CD14-positive monocyte (primary cell): ENCODE measurements around the gene TSPAN3. TPM values are rescaled to one million over a fixed set of nuclear protein-coding genes. Genes with fewer than 3 reads are reported as not detected.

Experiments
- DNase-seq, 3 donors: peaks; one replicate each; pipeline ENCODE4 v3.0.0-alpha.2; 2011 to 2022
- H2AFZ ChIP-seq: 2 replicates; pipeline ENCODE4 v1.6.0; 2012; ENCODE audit warnings: mild to moderate bottlenecking, low read depth, low read length, inconsistent platforms; ENCODE audit not compliant: insufficient read depth, poor library complexity, severe bottlenecking
- H3K27ac ChIP-seq, 2 donors: 1 replicate in 1 of 2; 2 replicates in 1 of 2; pipeline ENCODE4 v1.5.1; 2012 to 2013; ENCODE audit warnings: low read length in 2 of 2, control low read depth in 1 of 2, inconsistent platforms in 1 of 2, low read depth in 1 of 2, mild to moderate bottlenecking in 1 of 2
- H3K27me3 ChIP-seq, 2 donors: one replicate each; pipeline versions ENCODE4 v1.6.0 to v1.6.1; 2011 to 2013; ENCODE audit warnings: low read length in 2 of 2; ENCODE audit not compliant: control insufficient read depth in 2 of 2, insufficient read depth in 2 of 2
- H3K36me3 ChIP-seq, 2 donors: replicated peaks in 1 of 2; 1 replicate in 1 of 2; 2 replicates in 1 of 2; pipeline versions ENCODE4 v1.5.1 to v1.6.1; 2012 to 2013; ENCODE audit warnings: low read length in 2 of 2, control low read depth in 1 of 2, inconsistent platforms in 1 of 2, mild to moderate bottlenecking in 1 of 2; ENCODE audit not compliant: insufficient read depth in 2 of 2, control insufficient read depth in 1 of 2
- H3K4me1 ChIP-seq, 2 donors: 1 replicate in 1 of 2; 2 replicates in 1 of 2; pipeline versions ENCODE4 v1.5.1 to v1.6.1; 2012 to 2013; ENCODE audit warnings: low read length in 2 of 2, control low read depth in 1 of 2, inconsistent platforms in 1 of 2, mild to moderate bottlenecking in 1 of 2, moderate library complexity in 1 of 2; ENCODE audit not compliant: insufficient read depth in 2 of 2, control insufficient read depth in 1 of 2
- H3K4me2 ChIP-seq: replicated peaks from 2 replicates; pipeline ENCODE3; 2012; ENCODE audit warnings: low read length, moderate library complexity, mild to moderate bottlenecking; ENCODE audit not compliant: poor library complexity, severe bottlenecking; ENCODE audit errors: extremely low read depth
- H3K4me3 ChIP-seq, 3 experiments: fragments of 200-600 bp in 1 of 3; sonication (generic) in 1 of 3; replicated peaks in 1 of 3; 1 replicate in 2 of 3; 2 replicates in 1 of 3; pipeline ENCODE4 v1.5.1; 2011 to 2013; ENCODE audit warnings: low read length in 3 of 3, mild to moderate bottlenecking in 3 of 3, control low read depth in 2 of 3, low read depth in 2 of 3, inconsistent platforms in 1 of 3, moderate library complexity in 1 of 3
- H3K79me2 ChIP-seq: 2 replicates; pipeline ENCODE4 v1.6.0; 2012; ENCODE audit warnings: mild to moderate bottlenecking, control low read depth, inconsistent platforms, low read length, moderate library complexity; ENCODE audit not compliant: insufficient read depth
- H3K9ac ChIP-seq: 2 replicates; pipeline ENCODE4 v1.6.0; 2017; ENCODE audit warnings: low read length, mild to moderate bottlenecking; ENCODE audit not compliant: insufficient read depth, poor library complexity, severe bottlenecking
- H3K9me3 ChIP-seq, 2 donors: replicated peaks in 1 of 2; 1 replicate in 1 of 2; 2 replicates in 1 of 2; pipeline versions ENCODE4 v1.5.1 to v1.6.1; 2012 to 2013; ENCODE audit warnings: low read length in 2 of 2, control low read depth in 1 of 2; ENCODE audit not compliant: control insufficient read depth in 1 of 2, insufficient read depth in 1 of 2
- H4K20me1 ChIP-seq: 2 replicates; pipeline ENCODE4 v1.6.0; 2012; ENCODE audit warnings: mild to moderate bottlenecking, low read length, control low read depth, moderate library complexity; ENCODE audit not compliant: insufficient read depth
- H3K27ac Mint-ChIP-seq, 7 donors: one replicate each; pipeline ENCODE4 v1.8.0; 2020; ENCODE audit warnings: mild to moderate bottlenecking in 7 of 7, mixed read lengths in 7 of 7, moderate library complexity in 6 of 7, inconsistent platforms in 2 of 7
- H3K27me3 Mint-ChIP-seq, 3 donors: one replicate each; pipeline ENCODE4 v1.8.0; 2021 to 2022; ENCODE audit warnings: low read depth in 3 of 3, mild to moderate bottlenecking in 3 of 3, mixed read lengths in 3 of 3, moderate library complexity in 3 of 3, inconsistent platforms in 1 of 3
- H3K36me3 Mint-ChIP-seq, 2 donors: one replicate each; pipeline ENCODE4 v1.8.0; 2020; ENCODE audit warnings: mixed read lengths in 2 of 2, inconsistent platforms in 1 of 2, mild to moderate bottlenecking in 1 of 2
- H3K4me1 Mint-ChIP-seq: one replicate; pipeline ENCODE4 v1.8.0; 2020; ENCODE audit warnings: mild to moderate bottlenecking, mixed read lengths
- H3K4me3 Mint-ChIP-seq, 2 donors: one replicate each; pipeline ENCODE4 v1.8.0; 2020; ENCODE audit warnings: mild to moderate bottlenecking in 2 of 2, mixed read lengths in 2 of 2, moderate library complexity in 1 of 2
- H3K9me3 Mint-ChIP-seq, 7 donors: one replicate each; pipeline ENCODE4 v1.8.0; 2020 to 2022; ENCODE audit warnings: mixed read lengths in 7 of 7, mild to moderate bottlenecking in 6 of 7, moderate library complexity in 6 of 7, inconsistent platforms in 2 of 7
- CTCF ChIP-seq: fragments of 200-600 bp; IDR thresholded peaks from one replicate; pipeline ENCODE4 v1.8.0; 2022; ENCODE audit warnings: antibody characterized with exemption, mild to moderate bottlenecking
- WGBS: methylation state at CpG from one replicate; pipeline ENCODE4 v1.1.5; 2013; ENCODE audit warnings: missing lambda C conversion rate; ENCODE audit not compliant: insufficient coverage; 5-methylcytosine and 5-hydroxymethylcytosine counted together
- intact Hi-C, 2 donors: fragments of 100-400 bp; cut with micrococcal nuclease; formaldehyde crosslinking; loops; one replicate each; pipeline versions ENCODE4 v1.15.0 to v1.15.1; 2023
- polyA plus RNA-seq, 3 donors: library from polyadenylated mRNA; depleted of rRNA in 1 of 3; unstranded in 2 of 3; stranded (reverse) in 1 of 3; fragments of 300-500 nt in 2 of 3; fragments of >200 nt in 1 of 3; fragmentation: Illumina TruSeq in 2 of 3; gene quantifications; 1 replicate in 2 of 3; 2 replicates in 1 of 3; pipeline ENCODE4 v1.2.3, GENCODE V29; 2012 to 2021

TSPAN3 gene
- polyA plus RNA-seq, 3 donors: 26.0 to 68.0 (median 53.2) TPM

DNA sequence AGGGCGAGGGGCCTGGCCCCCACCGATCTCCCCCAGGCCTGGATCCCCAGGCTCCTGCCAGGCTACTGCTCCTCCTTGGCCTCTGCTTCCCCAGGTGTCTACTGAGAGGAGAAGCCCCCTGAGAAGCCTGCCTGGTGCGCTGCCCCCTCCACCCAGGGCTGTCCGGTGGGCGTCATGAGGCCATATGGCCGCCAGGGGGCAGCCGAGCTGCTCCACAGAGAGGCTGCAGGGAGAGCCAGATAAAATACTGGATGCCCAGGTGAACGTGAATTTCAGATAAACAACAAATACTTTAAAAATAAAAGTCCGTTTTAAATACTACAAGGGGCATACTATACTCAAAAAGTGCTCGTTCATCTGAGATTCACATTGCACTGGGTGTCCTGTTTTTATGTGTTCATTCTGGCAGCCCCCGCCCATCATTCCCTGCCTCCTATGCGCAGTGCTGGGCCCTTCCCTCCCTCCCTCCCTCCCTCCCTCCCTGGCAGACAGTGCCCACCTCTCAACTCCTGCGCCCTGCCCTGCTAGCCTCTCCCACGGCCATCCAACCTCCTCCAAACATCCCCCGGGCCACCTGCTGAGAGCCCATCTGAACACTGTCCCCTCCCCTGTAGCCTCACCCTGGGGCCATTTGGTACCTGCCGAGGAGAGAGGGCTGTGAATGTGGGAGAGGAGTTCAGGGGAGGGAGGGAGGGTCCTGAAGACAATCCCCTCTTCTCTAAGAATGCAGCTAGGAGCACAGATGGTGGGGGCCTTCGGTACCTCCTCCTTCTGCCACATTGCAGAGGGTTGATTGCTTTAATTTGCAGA, 46.4 kb downstream of the TSPAN3 start:
- H3K27ac ChIP-seq: peak overlapping the region in 1 of 2 donors; percentile 68
- intact Hi-C loops: loop anchor here (5.0 to 10.0 kb wide), 2 partner anchors 52 to 470 kb away; no protein-coding TSS in a partner anchor
- no peak overlapping the region for H3K4me2 ChIP-seq
- H3K4me3 Mint-ChIP-seq: no peak overlapping the region
- H3K4me1 ChIP-seq: peaks cover 8 to 17% of the 10 kb centered on the region in 2 donors
- H3K9me3 Mint-ChIP-seq: peaks cover 0 to 2% (median 0%) of the 10 kb centered on the region in 7 donors
- peaks cover 33% of the 10 kb centered on the region for H3K4me1 Mint-ChIP-seq
- H3K36me3 Mint-ChIP-seq: peaks cover 66 to 98% of the 10 kb centered on the region in 2 donors
- peaks cover 100% of the 10 kb centered on the region for H4K20me1 ChIP-seq
- no peaks in the 10 kb centered on the region for H3K27me3 Mint-ChIP-seq
- H3K9me3 ChIP-seq: no peaks in the 10 kb centered on the region
- peak; percentile 98 for TF ChIP-seq CTCF
- H3K79me2 ChIP-seq: peaks cover 92% of the 10 kb centered on the region
- peak in 2 of 3 donors; percentile 35 to 36 for DNase-seq
- WGBS: 78% methylated on average over 4 of the region's 17 CpGs
- H3K4me3 ChIP-seq: no peak overlapping the region
- no peak overlapping the region for H3K9ac ChIP-seq
- H3K36me3 ChIP-seq: peaks cover 94 to 99% of the 10 kb centered on the region in 2 donors
- H3K27ac Mint-ChIP-seq: peak overlapping the region in 2 of 7 donors; percentile 72 to 73
- H2AFZ ChIP-seq: no peak overlapping the region
- H3K27me3 ChIP-seq: no peaks in the 10 kb centered on the region

DNA sequence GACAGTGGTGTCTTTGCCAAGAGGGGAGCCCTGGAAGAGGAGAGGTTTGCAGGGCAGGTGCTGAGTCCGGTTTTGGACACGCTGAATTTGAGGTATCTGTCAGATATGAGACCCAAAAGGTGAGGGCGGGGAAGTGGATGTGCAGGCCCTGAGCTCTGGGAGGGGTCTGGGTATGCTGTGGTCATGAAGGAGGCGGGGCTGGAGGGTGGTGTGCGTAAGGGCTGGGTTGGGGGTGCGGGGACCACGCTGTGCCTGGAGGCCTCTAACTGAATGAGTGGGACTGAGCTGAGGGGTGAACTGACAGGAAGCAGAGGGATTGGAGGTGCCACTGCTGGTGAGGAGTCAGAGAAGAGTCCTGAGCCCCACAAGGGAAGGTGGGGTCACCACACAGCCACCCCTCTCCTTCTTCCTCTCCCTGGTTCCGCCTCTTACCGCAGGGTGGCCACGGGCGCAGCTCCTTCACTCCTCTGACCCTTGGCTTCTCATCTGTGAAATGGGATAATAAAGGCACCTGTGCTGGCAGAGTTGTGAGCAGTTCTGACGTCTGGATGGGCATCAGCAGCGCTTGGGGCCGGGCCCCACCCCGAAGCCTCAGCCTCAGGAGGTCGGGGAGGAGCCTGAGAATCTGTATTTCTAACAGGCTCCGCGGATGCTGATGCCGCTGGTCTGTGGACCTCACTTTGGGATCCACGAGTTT, 47.2 kb downstream of the TSPAN3 start:
- H3K27me3 ChIP-seq: no peaks in the 10 kb centered on the region
- peak overlapping the region in 1 of 2 donors; percentile 68 for H3K27ac ChIP-seq
- H4K20me1 ChIP-seq: peaks cover 100% of the 10 kb centered on the region
- H3K27ac Mint-ChIP-seq: peak overlapping the region; percentile 15 to 94 (median 60)
- intact Hi-C loops: loop anchor here (5.0 to 10.0 kb wide), 2 partner anchors 51 to 471 kb away; no protein-coding TSS in a partner anchor
- H3K4me3 ChIP-seq: no peak overlapping the region
- H3K36me3 Mint-ChIP-seq: peaks cover 66 to 98% of the 10 kb centered on the region in 2 donors
- no peaks in the 10 kb centered on the region for H3K27me3 Mint-ChIP-seq
- H3K4me1 ChIP-seq: peaks cover 15 to 25% of the 10 kb centered on the region in 2 donors
- peaks cover 95% of the 10 kb centered on the region for H3K79me2 ChIP-seq
- H3K9me3 ChIP-seq: no peaks in the 10 kb centered on the region
- H3K36me3 ChIP-seq: peaks cover 94 to 99% of the 10 kb centered on the region in 2 donors
- H3K4me3 Mint-ChIP-seq: no peak overlapping the region
- no peak overlapping the region for H2AFZ ChIP-seq
- peak overlapping the region; percentile 21 for H3K9ac ChIP-seq
- no peak for DNase-seq
- H3K9me3 Mint-ChIP-seq: peaks cover 0 to 2% (median 0%) of the 10 kb centered on the region in 7 donors
- peaks cover 40% of the 10 kb centered on the region for H3K4me1 Mint-ChIP-seq
- TF ChIP-seq CTCF: no peak
- WGBS: 94% methylated on average over 12 of the region's 20 CpGs
- H3K4me2 ChIP-seq: no peak overlapping the region
